HG02610 (cell line): ENCODE data around the gene RAB26.
"Not testable (repeated sequence)": the region's sequence is repeated elsewhere in the genome, so short reads cannot be mapped to it uniquely, and the experiment has no call there.

Experiments
- ATAC-seq: cut with Tn5 transposase; IDR thresholded peaks from one replicate; pipeline ENCODE4 v1.9.1; 2021; ENCODE audit warnings: mild to moderate bottlenecking, moderate library complexity; ENCODE audit not compliant: unreplicated experiment

The RAB26 gene

GRCh38 chr16:2147981-2148671, at the start of gene RAB26:
Gene RAB26, plus strand, starts transcription at chr16:2148625. Its CDS starts 159 bp downstream, at chr16:2148784.
- peak; percentile 36 for ATAC-seq

GRCh38 chr16:2101581-2101980, 46.8 kb upstream of the RAB26 start:
- ATAC-seq = not testable (repeated sequence)

GRCh38 chr16:2102471-2102870, 46.0 kb upstream of the RAB26 start:
- no peak for ATAC-seq

- not testable (repeated sequence) for ATAC-seq
Observed at GRCh38 chr16:2104464-2104863, 44.0 kb upstream of the RAB26 start.

GRCh38 chr16:2105291-2105690, 43.1 kb upstream of the RAB26 start:
- not testable (repeated sequence) for ATAC-seq

GRCh38 chr16:2105769-2106168, 42.7 kb upstream of the RAB26 start:
- not testable (repeated sequence) for ATAC-seq

GRCh38 chr16:2106211-2106610, 42.2 kb upstream of the RAB26 start:
- ATAC-seq = not testable (repeated sequence)

- not testable (repeated sequence) for ATAC-seq
Observed at GRCh38 chr16:2107121-2107790, 41.2 kb upstream of the RAB26 start.

GRCh38 chr16:2107791-2108125, 40.7 kb upstream of the RAB26 start:
- not testable (repeated sequence) for ATAC-seq

- ATAC-seq = not testable (repeated sequence)
Observed at GRCh38 chr16:2108446-2109270, 39.8 kb upstream of the RAB26 start.

- not testable (repeated sequence) for ATAC-seq
Observed at GRCh38 chr16:2109271-2109580, 39.2 kb upstream of the RAB26 start.

- ATAC-seq = not testable (repeated sequence)
Observed at GRCh38 chr16:2109872-2110271, 38.6 kb upstream of the RAB26 start.

GRCh38 chr16:2110332-2111008, 38.0 kb upstream of the RAB26 start:
- not testable (repeated sequence) for ATAC-seq

GRCh38 chr16:2111009-2111353, 37.4 kb upstream of the RAB26 start:
- ATAC-seq = not testable (repeated sequence)

GRCh38 chr16:2111412-2112335, 36.8 kb upstream of the RAB26 start:
- not testable (repeated sequence) for ATAC-seq

GRCh38 chr16:2112539-2113106, 35.8 kb upstream of the RAB26 start:
- ATAC-seq = not testable (repeated sequence)

GRCh38 chr16:2114225-2114624, 34.2 kb upstream of the RAB26 start:
- ATAC-seq = not testable (repeated sequence)

- not testable (repeated sequence) for ATAC-seq
Observed at GRCh38 chr16:2114885-2115590, 33.4 kb upstream of the RAB26 start.

- no peak for ATAC-seq
Observed at GRCh38 chr16:2115591-2115973, 32.8 kb upstream of the RAB26 start.
